Sigmoid colon (tissue), 4 donors: ENCODE measurements around the gene E2F7.

ENCODE experiments used
- CTCF ChIP-seq, 4 experiments: fragments of 450-650 bp in 3 of 4; fragments of 200-600 bp in 1 of 4; IDR thresholded peaks; one replicate each; pipeline ENCODE4 v1.5.1; 2016 to 2019; ENCODE audit warnings: antibody characterized with exemption in 4 of 4, mild to moderate bottlenecking in 3 of 4, moderate library complexity in 2 of 4
- EP300 ChIP-seq, 4 donors: sonication (generic); formaldehyde crosslinking; IDR thresholded peaks; one replicate each; pipeline ENCODE4 v1.6.1; 2017; ENCODE audit warnings: antibody characterized with exemption in 4 of 4
- POLR2A ChIP-seq, 2 donors: fragments of 450-650 bp; IDR thresholded peaks; one replicate each; pipeline ENCODE4 v1.6.1; 2016; ENCODE audit warnings: antibody characterized with exemption in 2 of 2, mild to moderate bottlenecking in 2 of 2, moderate library complexity in 2 of 2

DNA sequence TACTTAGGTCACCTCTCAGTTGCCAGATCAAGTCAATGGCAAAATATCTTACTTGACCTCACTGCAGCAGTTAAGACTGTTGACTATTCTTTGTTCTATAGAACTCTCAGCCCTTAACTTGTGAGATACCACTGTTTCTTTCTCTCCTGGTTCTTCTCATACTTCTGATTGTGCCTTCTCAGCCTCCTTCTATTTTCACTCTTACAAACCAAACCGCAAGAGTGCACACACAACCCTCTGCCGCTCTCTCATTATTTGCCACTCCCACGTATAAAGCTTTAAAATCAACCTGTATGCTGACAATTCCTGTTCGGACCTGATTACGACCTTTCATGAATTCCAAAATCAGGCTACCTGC, 4.5 kb downstream of the E2F7 start:
- no peak for TF ChIP-seq CTCF (IDR thresholded peaks at IDR 0.05)
- TF ChIP-seq POLR2A (IDR thresholded peaks at IDR 0.05) = no peak
- TF ChIP-seq EP300 (IDR thresholded peaks at IDR 0.05) = no peak
